B cell (primary cell): ENCODE measurements around the gene ANO2. TPM values are rescaled to one million over a fixed set of nuclear protein-coding genes. Genes with fewer than 3 reads are reported as not detected.

Experiments used
- ATAC-seq: fragments of 200-7000 bp; cut with Tn5 transposase; one replicate; pipeline ENCODE4 v1.10.0; 2021; ENCODE audit warnings: low read depth, mild to moderate bottlenecking, moderate number of reproducible peaks, moderate library complexity
- CTCF ChIA-PET: fragments of 350-600 bp; sonication (Branson Sonifier 250); formaldehyde crosslinking; loops from one replicate; lab custom pipeline; 2021; ENCODE audit warnings: antibody characterized with exemption, inconsistent platforms; lab: Charles Lee
- POLR2A ChIA-PET: fragments of 350-600 bp; sonication (Branson Sonifier 250); formaldehyde crosslinking; loops from one replicate; lab custom pipeline; 2021; ENCODE audit warnings: antibody characterized with exemption; lab: Charles Lee
- DNase-seq: peaks from one replicate; pipeline ENCODE4 v3.0.0; 2013
- H2AFZ ChIP-seq: 2 replicates; pipeline ENCODE4 v1.6.1; 2012; ENCODE audit warnings: mild to moderate bottlenecking, low read depth, low read length; ENCODE audit not compliant: insufficient read depth, poor library complexity, severe bottlenecking
- H3K27ac ChIP-seq, 2 donors: 1 replicate in 1 of 2; 2 replicates in 1 of 2; pipeline ENCODE4 v1.5.1; 2012 to 2013; ENCODE audit warnings: low read length in 2 of 2, mild to moderate bottlenecking in 2 of 2, moderate library complexity in 1 of 2
- H3K27me3 ChIP-seq, 4 experiments: fragments of 200-600 bp in 1 of 4; sonication (generic) in 1 of 4; replicated peaks in 1 of 4; 1 replicate in 2 of 4; 2 replicates in 2 of 4; pipeline versions ENCODE4 v1.6.1 to v1.7.0; 2013 to 2016; ENCODE audit warnings: low read length in 3 of 4, mild to moderate bottlenecking in 2 of 4, mixed read lengths in 1 of 4, moderate library complexity in 1 of 4; ENCODE audit not compliant: insufficient read depth in 4 of 4, control insufficient read depth in 3 of 4; ENCODE audit errors: control extremely low read depth in 1 of 4
- H3K36me3 ChIP-seq, 2 experiments: replicated peaks in 1 of 2; 1 replicate in 1 of 2; 2 replicates in 1 of 2; pipeline versions ENCODE4 v1.6.1 to v1.7.1; 2013; ENCODE audit warnings: low read length in 1 of 2; ENCODE audit not compliant: insufficient read depth in 2 of 2, control insufficient read depth in 1 of 2; ENCODE audit errors: control extremely low read depth in 1 of 2, extremely low read depth in 1 of 2
- H3K4me1 ChIP-seq, 2 donors: fragments of 200-600 bp in 1 of 2; sonication (generic) in 1 of 2; 1 replicate in 1 of 2; 2 replicates in 1 of 2; pipeline versions ENCODE4 v1.5.1 to v1.6.1; 2013 to 2017; ENCODE audit warnings: low read length in 2 of 2; ENCODE audit not compliant: control insufficient read depth in 2 of 2, insufficient read depth in 2 of 2
- H3K4me2 ChIP-seq: replicated peaks from 2 replicates; pipeline ENCODE3; 2012; ENCODE audit warnings: mild to moderate bottlenecking, low read depth, low read length; ENCODE audit not compliant: poor library complexity, severe bottlenecking
- H3K4me3 ChIP-seq, 5 experiments: fragments of 200-600 bp in 1 of 5; sonication (generic) in 1 of 5; 1 replicate in 3 of 5; 2 replicates in 2 of 5; pipeline versions ENCODE4 v1.5.1 to v1.7.0; 2011 to 2016; ENCODE audit warnings: low read length in 4 of 5, mild to moderate bottlenecking in 4 of 5, low read depth in 2 of 5, control low read depth in 1 of 5, moderate library complexity in 1 of 5; ENCODE audit not compliant: insufficient read depth in 1 of 5; ENCODE audit errors: control extremely low read depth in 1 of 5, extremely low read depth in 1 of 5
- H3K79me2 ChIP-seq: fragments of 200-600 bp; sonication (generic); one replicate; pipeline ENCODE4 v1.6.0; 2016; ENCODE audit warnings: low read length; ENCODE audit not compliant: control insufficient read depth, insufficient read depth
- H3K9ac ChIP-seq: fragments of 200-600 bp; sonication (generic); 2 replicates; pipeline ENCODE4 v1.6.1; 2017; ENCODE audit warnings: mild to moderate bottlenecking, low read length, moderate library complexity
- H3K9me3 ChIP-seq, 3 donors: one replicate each; pipeline versions ENCODE4 v1.6.1 to v1.7.1; 2013; ENCODE audit warnings: low read length in 2 of 3; ENCODE audit not compliant: control insufficient read depth in 2 of 3, insufficient read depth in 1 of 3; ENCODE audit errors: control extremely low read depth in 1 of 3
- H4K20me1 ChIP-seq: 2 replicates; pipeline ENCODE4 v1.6.0; 2012; ENCODE audit warnings: mild to moderate bottlenecking, low read length; ENCODE audit not compliant: insufficient read depth, control insufficient read depth, poor library complexity, severe bottlenecking
- H3K27ac Mint-ChIP-seq: one replicate; pipeline ENCODE4 v1.8.0; 2021; ENCODE audit warnings: mixed read lengths
- H3K27me3 Mint-ChIP-seq: one replicate; pipeline ENCODE4 v1.8.0; 2021; ENCODE audit warnings: mixed read lengths
- H3K4me1 Mint-ChIP-seq: one replicate; pipeline ENCODE4 v1.8.0; 2021; ENCODE audit warnings: mixed read lengths
- H3K4me3 Mint-ChIP-seq: one replicate; pipeline ENCODE4 v1.8.0; 2021; ENCODE audit warnings: mixed read lengths
- H3K9me3 Mint-ChIP-seq: one replicate; pipeline ENCODE4 v1.8.0; 2022; ENCODE audit warnings: mixed read lengths; ENCODE audit not compliant: insufficient read depth
- CTCF ChIP-seq: fragments of 200-600 bp; IDR thresholded peaks from one replicate; pipeline ENCODE4 v1.8.0; 2022; ENCODE audit warnings: antibody characterized with exemption, mild to moderate bottlenecking
- EZH2 ChIP-seq: IDR thresholded peaks from 2 replicates; pipeline ENCODE4 v1.6.1; 2012; ENCODE audit warnings: borderline replicate concordance, low read depth, mild to moderate bottlenecking, moderate library complexity, low read length; ENCODE audit not compliant: insufficient read depth, poor library complexity, severe bottlenecking
- WGBS: methylation state at CpG from one replicate; pipeline ENCODE4 v1.1.5; 2013; ENCODE audit warnings: missing lambda C conversion rate; ENCODE audit not compliant: insufficient coverage; 5-methylcytosine and 5-hydroxymethylcytosine counted together
- intact Hi-C: fragments of 100-400 bp; cut with micrococcal nuclease; formaldehyde crosslinking; loops from one replicate; pipeline ENCODE4 v1.10.0; 2022
- polyA plus RNA-seq: library from polyadenylated mRNA; depleted of rRNA; stranded (reverse); fragments of >200 nt; gene quantifications from 2 replicates; pipeline ENCODE4 v1.2.3, GENCODE V29; 2012
- total RNA-seq, 2 donors: library from RNA; stranded (reverse); fragments of 120-200 nt in 1 of 2; gene quantifications; 1 replicate in 1 of 2; 2 replicates in 1 of 2; pipeline versions ENCODE4 v1.2.3 to v1.2.4, GENCODE V29; 2013 to 2022

ANO2 gene
- total and polyA plus RNA-seq, 2 donors (not counting 1 experiment from before 2014, with no cell fraction given), result not detected

- H3K79me2 ChIP-seq, result no peaks in the 10 kb centered on the region
- no peak for ATAC-seq
- no peak overlapping the region for H3K4me2 ChIP-seq
- no peaks in the 10 kb centered on the region for H3K36me3 ChIP-seq
- H3K27me3 Mint-ChIP-seq, result peaks cover 11% of the 10 kb centered on the region
- intact Hi-C loops, result no loop called here
- no peaks in the 10 kb centered on the region for H3K9me3 Mint-ChIP-seq
- H3K4me3 ChIP-seq, result no peak overlapping the region
- no peak for TF ChIP-seq EZH2
- TF ChIP-seq CTCF, result no peak
- H2AFZ ChIP-seq, result no peak overlapping the region
- H3K27ac Mint-ChIP-seq, result no peak overlapping the region
- POLR2A ChIA-PET, result no interaction called here
- no peak for DNase-seq
- CTCF ChIA-PET, result no interaction called here
- H3K4me3 Mint-ChIP-seq, result no peak overlapping the region
- H3K27ac ChIP-seq, result no peak overlapping the region
- H3K4me1 Mint-ChIP-seq, result no peaks in the 10 kb centered on the region
- H3K9ac ChIP-seq, result no peak overlapping the region
- no peaks in the 10 kb centered on the region for H4K20me1 ChIP-seq
- 90% methylated on average over 2 of the region's 7 CpGs for WGBS
- no peaks in the 10 kb centered on the region for H3K4me1 ChIP-seq
- no peaks in the 10 kb centered on the region for H3K9me3 ChIP-seq
- H3K27me3 ChIP-seq, result no peaks in the 10 kb centered on the region
These were observed 356.0 kb downstream of the ANO2 start for GRCh38 chr12:5589054-5589453.

GRCh38 chr12:5588591-5588990 is 356.5 kb downstream of the ANO2 start:
- ChIA-PET POLR2A (no interaction called here), CTCF (no interaction called here)
- 86% methylated on average over 4 of the region's 6 CpGs for WGBS
- no peak overlapping the region for H3K27ac Mint-ChIP-seq
- peaks cover 11% of the 10 kb centered on the region for H3K27me3 Mint-ChIP-seq
- H3K4me1 ChIP-seq, result no peaks in the 10 kb centered on the region
- no peak overlapping the region for H3K4me3 ChIP-seq
- H2AFZ ChIP-seq, result no peak overlapping the region
- no peak overlapping the region for H3K4me2 ChIP-seq
- H3K4me3 Mint-ChIP-seq, result no peak overlapping the region
- no peaks in the 10 kb centered on the region for H3K4me1 Mint-ChIP-seq
- TF ChIP-seq CTCF (no peak), EZH2 (no peak)
- H3K79me2 ChIP-seq, result no peaks in the 10 kb centered on the region
- ATAC-seq, result no peak
- H3K27ac ChIP-seq, result no peak overlapping the region
- DNase-seq, result no peak
- intact Hi-C loops, result no loop called here
- H4K20me1 ChIP-seq, result no peaks in the 10 kb centered on the region
- no peak overlapping the region for H3K9ac ChIP-seq
- no peaks in the 10 kb centered on the region for H3K27me3 ChIP-seq
- H3K36me3 ChIP-seq, result no peaks in the 10 kb centered on the region
- H3K9me3 Mint-ChIP-seq, result no peaks in the 10 kb centered on the region
- H3K9me3 ChIP-seq, result no peaks in the 10 kb centered on the region
